Measurements from ENCODE around the gene GRIK2.

Gene GRIK2

GRCh38 chr6:101539510-101540245, 146.2 kb downstream of the GRIK2 start:
- no peak for DNase-seq (ENCODE audit: low read depth)

GRCh38 chr6:101541894-101542293, 148.4 kb downstream of the GRIK2 start:
- no peak for DNase-seq (ENCODE audit: low read depth)

- DNase-seq (ENCODE audit: low read depth), result no peak
Observed at GRCh38 chr6:101543796-101544195, 150.3 kb downstream of the GRIK2 start.

- DNase-seq (ENCODE audit: low read depth), result no peak
Observed at GRCh38 chr6:101544286-101544685, 150.8 kb downstream of the GRIK2 start.

GRCh38 chr6:101545191-101545590, 151.7 kb downstream of the GRIK2 start:
- no peak for DNase-seq (ENCODE audit: low read depth)

GRCh38 chr6:101550451-101550850, 156.9 kb downstream of the GRIK2 start:
- no peak for DNase-seq (ENCODE audit: low read depth)

- DNase-seq (ENCODE audit: low read depth), result no peak
Observed at GRCh38 chr6:101554231-101554630, 160.7 kb downstream of the GRIK2 start.

GRCh38 chr6:101558712-101559111, 165.2 kb downstream of the GRIK2 start:
- DNase-seq (ENCODE audit: low read depth), result no peak

- no peak for DNase-seq (ENCODE audit: low read depth)
Observed at GRCh38 chr6:101572627-101573026, 179.1 kb downstream of the GRIK2 start.

GRCh38 chr6:101577091-101577490, 183.6 kb downstream of the GRIK2 start:
- DNase-seq (ENCODE audit: low read depth), result no peak

GRCh38 chr6:101578306-101578705, 184.8 kb downstream of the GRIK2 start:
- no peak for DNase-seq (ENCODE audit: low read depth)

GRCh38 chr6:101582792-101583191, 189.3 kb downstream of the GRIK2 start:
- no peak for DNase-seq (ENCODE audit: low read depth)

GRCh38 chr6:101585501-101585900, 192.0 kb downstream of the GRIK2 start:
- no peak for DNase-seq (ENCODE audit: low read depth)

GRCh38 chr6:101588343-101588742, 194.8 kb downstream of the GRIK2 start:
- no peak for DNase-seq (ENCODE audit: low read depth)

- no peak for DNase-seq (ENCODE audit: low read depth)
Observed at GRCh38 chr6:101595276-101595675, 201.8 kb downstream of the GRIK2 start.

- DNase-seq (ENCODE audit: low read depth), result no peak
Observed at GRCh38 chr6:101597693-101598092, 204.2 kb downstream of the GRIK2 start.

- DNase-seq (ENCODE audit: low read depth), result no peak
Observed at GRCh38 chr6:101605426-101605825, 211.9 kb downstream of the GRIK2 start.

GRCh38 chr6:101605874-101606273, 212.4 kb downstream of the GRIK2 start:
- no peak for DNase-seq (ENCODE audit: low read depth)

- no peak for DNase-seq (ENCODE audit: low read depth)
Observed at GRCh38 chr6:101607111-101607690, 213.7 kb downstream of the GRIK2 start.

GRCh38 chr6:101608703-101609102, 215.2 kb downstream of the GRIK2 start:
- DNase-seq (ENCODE audit: low read depth), result no peak

- DNase-seq (ENCODE audit: low read depth), result no peak
Observed at GRCh38 chr6:101613556-101613955, 220.0 kb downstream of the GRIK2 start.

- DNase-seq (ENCODE audit: low read depth), result no peak
Observed at GRCh38 chr6:101614774-101615173, 221.3 kb downstream of the GRIK2 start.

GRCh38 chr6:101626269-101626668, 232.8 kb downstream of the GRIK2 start:
- DNase-seq (ENCODE audit: low read depth), result no peak

GRCh38 chr6:101630941-101631340, 237.4 kb downstream of the GRIK2 start:
- DNase-seq (ENCODE audit: low read depth), result no peak

All from stimulated activated CD8-positive, alpha-beta memory T cell treated with anti-CD3 and anti-CD28 coated beads, Interleukin-12 subunit alpha, Interleukin-12 subunit beta, amount 100 ng/mL, for 1 hour (primary cell).